SK-N-MC (cell line): ENCODE results near the gene NPSR1.

Source experiments
- EZH2 ChIP-seq: fragments of 200-600 bp; sonication (generic); IDR thresholded peaks from one replicate; pipeline ENCODE4 v1.6.1; 2017; ENCODE audit warnings: antibody characterized with exemption
- FOXP2 ChIP-seq: optimal IDR thresholded peaks from 2 replicates; pipeline ENCODE3; 2011; ENCODE audit warnings: mild to moderate bottlenecking, moderate library complexity; ENCODE audit not compliant: insufficient read depth; ENCODE audit errors: extremely low read length, control extremely low read depth
- POLR2AphosphoS5 ChIP-seq: IDR thresholded peaks from 2 replicates; pipeline ENCODE4 v1.6.1; 2012; ENCODE audit warnings: mild to moderate bottlenecking, low read depth, low read length, borderline replicate concordance

GRCh38 chr7:34875481-34875880 lies 217.5 kb downstream of the NPSR1 start:
- TF ChIP-seq POLR2AphosphoS5 (no peak), EZH2 (no peak), FOXP2 (no peak)
